GM12875 (cell line): Measurements from ENCODE around the gene FOXO3.

Experiments used
- H3K4me3 ChIP-seq: one replicate; pipeline ENCODE4 v1.5.1; 2011; ENCODE audit warnings: low read depth, low read length, control low read depth
- TF ChIP-seq, protein P1 (sequence below): IDR thresholded peaks from 2 replicates; pipeline ENCODE4 v1.5.1; 2011; ENCODE audit warnings: low read depth, mild to moderate bottlenecking, control low read depth, inconsistent platforms, low read length, moderate library complexity, borderline replicate concordance; ENCODE audit not compliant: insufficient read depth

FOXO3 gene

DNA sequence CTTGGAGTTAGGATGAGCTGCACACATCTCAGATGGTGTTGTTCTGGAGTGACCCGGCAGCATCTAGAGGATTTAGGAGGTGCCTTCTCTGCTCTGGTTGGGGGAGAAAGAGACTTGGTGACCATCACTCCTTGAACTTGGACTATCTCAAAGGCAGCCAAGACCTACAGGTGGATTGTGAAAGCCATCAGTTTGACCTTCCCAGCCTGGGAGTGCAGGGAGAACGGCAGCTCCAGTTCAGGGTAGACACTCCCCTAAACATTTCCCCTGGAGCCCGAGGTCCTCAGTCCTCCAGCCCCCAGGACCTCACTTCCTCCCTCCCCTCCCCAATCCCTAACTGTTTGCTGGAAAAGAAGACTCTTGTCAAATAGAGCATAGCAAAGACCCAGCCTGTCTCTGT, 158.8 kb downstream of the FOXO3 start:
- TF ChIP-seq, protein P1, sequence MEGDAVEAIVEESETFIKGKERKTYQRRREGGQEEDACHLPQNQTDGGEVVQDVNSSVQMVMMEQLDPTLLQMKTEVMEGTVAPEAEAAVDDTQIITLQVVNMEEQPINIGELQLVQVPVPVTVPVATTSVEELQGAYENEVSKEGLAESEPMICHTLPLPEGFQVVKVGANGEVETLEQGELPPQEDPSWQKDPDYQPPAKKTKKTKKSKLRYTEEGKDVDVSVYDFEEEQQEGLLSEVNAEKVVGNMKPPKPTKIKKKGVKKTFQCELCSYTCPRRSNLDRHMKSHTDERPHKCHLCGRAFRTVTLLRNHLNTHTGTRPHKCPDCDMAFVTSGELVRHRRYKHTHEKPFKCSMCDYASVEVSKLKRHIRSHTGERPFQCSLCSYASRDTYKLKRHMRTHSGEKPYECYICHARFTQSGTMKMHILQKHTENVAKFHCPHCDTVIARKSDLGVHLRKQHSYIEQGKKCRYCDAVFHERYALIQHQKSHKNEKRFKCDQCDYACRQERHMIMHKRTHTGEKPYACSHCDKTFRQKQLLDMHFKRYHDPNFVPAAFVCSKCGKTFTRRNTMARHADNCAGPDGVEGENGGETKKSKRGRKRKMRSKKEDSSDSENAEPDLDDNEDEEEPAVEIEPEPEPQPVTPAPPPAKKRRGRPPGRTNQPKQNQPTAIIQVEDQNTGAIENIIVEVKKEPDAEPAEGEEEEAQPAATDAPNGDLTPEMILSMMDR = no peak
- no peak overlapping the region for H3K4me3 ChIP-seq

DNA sequence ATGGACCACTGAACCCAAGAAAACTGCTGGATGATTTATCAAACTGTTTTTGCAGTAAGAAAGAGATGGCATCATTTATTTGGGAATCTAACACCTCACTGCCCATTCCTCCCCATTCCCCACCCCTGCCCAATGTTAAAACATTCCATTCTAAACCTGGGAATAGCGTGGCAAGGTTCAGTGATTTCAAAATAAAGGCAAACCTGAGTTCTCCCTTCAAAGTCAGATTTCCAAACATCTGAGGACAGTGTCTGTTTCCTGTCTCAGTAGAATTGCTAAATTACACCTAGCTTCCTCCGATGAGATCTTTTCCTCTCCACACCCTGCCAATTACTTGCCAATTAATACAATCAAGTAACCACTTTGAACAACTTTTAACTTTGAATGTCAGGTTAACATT, 160.1 kb downstream of the FOXO3 start:
- TF ChIP-seq, protein P1 = no peak
- no peak overlapping the region for H3K4me3 ChIP-seq

DNA sequence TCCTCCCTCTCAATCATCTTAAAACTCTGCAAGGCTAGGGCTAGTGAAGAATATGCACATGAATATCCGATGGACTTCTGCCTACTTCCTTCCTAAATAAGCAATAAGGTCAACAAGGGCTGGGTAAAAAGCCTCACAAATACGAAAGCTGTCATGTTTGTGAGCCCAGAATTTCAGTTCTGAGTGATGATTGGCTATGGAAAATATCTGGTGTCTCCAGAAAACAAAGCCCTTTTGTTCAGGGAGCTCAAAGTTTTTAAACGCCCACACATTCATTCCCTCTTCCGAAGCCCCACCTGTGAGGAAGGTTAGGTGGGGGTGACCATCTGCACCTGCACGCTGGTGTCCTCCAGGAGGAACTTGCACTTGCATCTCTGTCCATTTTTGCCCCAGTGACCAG, 160.6 kb downstream of the FOXO3 start:
- no peak overlapping the region for H3K4me3 ChIP-seq
- TF ChIP-seq, protein P1 = no peak

DNA sequence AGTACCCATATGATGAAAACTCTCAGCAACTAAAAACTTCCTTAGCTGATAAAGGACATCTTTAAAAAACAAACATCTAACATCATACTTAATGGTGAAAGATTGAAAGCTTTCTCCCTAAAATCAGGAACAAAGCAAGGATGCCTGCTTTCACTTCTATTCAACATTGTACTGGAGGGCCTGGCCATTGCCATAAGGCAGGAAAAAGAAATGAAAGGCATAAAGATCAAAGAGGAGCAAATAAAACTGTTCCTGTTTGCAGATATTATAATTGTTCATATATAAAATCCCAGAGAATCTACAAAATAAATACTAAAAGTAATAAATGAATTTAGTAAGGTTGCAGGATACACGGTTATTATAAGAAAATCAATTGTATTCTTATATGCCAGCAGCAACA, 162.9 kb downstream of the FOXO3 start:
- TF ChIP-seq, protein P1 = no peak
- no peak overlapping the region for H3K4me3 ChIP-seq

DNA sequence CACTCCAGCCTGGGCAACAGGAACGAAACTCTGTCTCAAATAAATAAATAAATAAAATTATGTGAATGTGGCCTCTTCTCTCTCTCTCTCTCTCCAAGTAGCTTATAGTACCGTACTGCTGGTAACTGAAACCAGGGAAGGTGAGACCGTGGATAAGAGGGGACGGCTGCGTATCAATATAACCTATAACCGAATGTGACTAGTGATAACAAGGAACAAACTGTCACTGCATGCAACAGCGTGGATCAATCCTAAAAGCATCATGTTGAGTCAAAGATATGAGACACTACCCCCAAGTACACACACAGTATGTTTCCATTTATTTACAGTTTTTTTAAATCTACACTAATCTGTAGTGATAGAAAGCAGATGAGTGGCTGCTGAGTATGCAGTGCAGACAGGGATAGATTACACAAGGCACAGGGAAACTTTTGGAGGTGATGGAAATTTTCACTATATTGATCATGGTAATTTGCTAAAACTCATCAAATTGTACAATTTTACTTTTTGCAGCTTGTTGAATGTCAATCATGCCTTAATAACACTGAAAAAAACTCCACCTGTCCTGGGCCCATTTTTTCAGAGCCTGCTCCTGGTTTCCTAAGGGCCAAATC, 166.1 kb downstream of the FOXO3 start:
- TF ChIP-seq, protein P1 = no peak
- H3K4me3 ChIP-seq = no peak overlapping the region

DNA sequence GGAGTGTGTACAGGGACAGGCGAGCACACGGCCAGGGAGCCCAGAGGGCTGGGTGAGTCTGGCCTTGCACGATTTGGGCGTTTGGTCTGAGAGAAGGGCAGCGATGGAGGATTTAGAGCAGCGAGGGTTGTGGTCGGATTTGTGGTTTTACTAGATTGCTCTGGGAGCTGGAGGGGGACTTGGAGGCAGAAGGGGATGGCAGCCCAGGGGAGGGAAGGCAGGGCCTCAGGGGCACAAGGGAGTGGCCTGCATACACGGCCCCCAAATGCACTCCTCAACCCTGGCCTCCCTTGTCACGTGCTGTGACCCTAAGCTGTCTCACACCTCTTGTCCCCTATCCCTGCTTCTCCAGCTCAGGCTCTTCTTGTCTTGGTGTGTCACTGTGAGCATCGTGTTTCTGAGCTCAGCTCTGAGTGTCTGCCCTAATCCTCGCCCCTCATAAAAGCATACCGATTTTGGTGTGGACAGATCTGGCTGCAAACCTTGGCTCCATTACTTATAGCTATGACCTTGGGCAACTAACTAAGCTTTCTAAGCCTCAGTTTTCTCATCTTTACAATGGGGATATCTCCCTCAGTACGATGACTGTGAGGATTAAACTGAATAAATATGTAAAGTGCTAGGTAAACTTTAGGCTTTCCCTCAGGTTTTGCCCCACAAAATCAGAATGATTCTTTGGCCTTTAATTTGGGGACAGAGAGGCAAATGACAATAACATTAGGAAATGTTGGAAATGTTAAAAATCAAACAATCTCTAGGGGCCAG, 167.4 kb downstream of the FOXO3 start:
- TF ChIP-seq, protein P1 = no peak
- no peak overlapping the region for H3K4me3 ChIP-seq

DNA sequence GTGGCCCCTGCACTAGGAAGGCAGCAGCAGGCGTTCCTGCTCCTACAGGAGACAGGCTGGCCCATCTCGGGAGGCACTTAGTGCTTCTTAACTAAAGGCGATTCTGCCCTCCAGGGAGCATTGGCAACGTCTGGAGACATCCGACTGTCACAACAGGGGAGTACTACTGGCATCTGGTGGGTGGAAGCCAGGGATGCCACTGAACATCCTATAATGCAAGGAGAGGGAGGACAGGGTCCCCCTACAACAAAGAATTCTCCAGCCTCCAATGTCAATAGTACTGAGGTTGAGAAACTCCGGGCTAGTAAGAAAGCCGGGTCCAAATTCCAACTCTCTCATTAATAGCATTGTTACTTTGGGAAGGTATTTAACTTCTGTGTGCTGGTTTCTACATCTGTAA, 168.1 kb downstream of the FOXO3 start:
- TF ChIP-seq, protein P1 = no peak
- no peak overlapping the region for H3K4me3 ChIP-seq
